HG02763 (cell line): ENCODE data around the gene LMTK2.

Experiments
- ATAC-seq: cut with Tn5 transposase; IDR thresholded peaks from one replicate; pipeline ENCODE4 v1.9.1; 2021; ENCODE audit warnings: mild to moderate bottlenecking, moderate library complexity; ENCODE audit not compliant: unreplicated experiment

The LMTK2 gene

GRCh38 chr7:98174334-98175259 is 67.9 kb downstream of the LMTK2 start:
- ATAC-seq: no peak

- ATAC-seq: no peak
Observed at GRCh38 chr7:98175260-98175940, 68.7 kb downstream of the LMTK2 start.

GRCh38 chr7:98177553-98177952 is 70.9 kb downstream of the LMTK2 start:
- no peak for ATAC-seq

DNA sequence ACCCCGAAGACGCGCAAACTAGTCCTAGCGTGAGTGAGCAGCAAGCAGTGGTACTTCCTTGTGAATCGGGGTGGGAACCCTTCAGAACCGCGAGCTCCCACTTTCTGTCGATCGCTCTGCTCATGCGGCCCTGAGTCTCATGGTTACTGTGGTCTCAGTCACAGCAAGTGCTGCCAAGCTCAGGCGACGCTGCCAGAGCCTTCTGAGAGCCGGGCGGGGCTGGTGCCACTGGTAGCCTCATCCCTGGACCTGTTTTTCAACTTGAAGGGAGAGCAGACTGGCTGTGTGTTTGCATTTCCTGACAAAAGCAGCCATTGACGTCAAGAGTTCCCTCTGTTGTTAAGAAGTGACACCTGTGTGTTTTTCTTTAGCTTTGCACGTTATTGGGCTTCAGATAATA is 71.7 kb downstream of the LMTK2 start:
- ATAC-seq: no peak

- ATAC-seq: no peak
Observed at GRCh38 chr7:98178762-98179490, 72.3 kb downstream of the LMTK2 start.

- no peak for ATAC-seq
Observed at GRCh38 chr7:98180751-98181150, 74.1 kb downstream of the LMTK2 start.

DNA sequence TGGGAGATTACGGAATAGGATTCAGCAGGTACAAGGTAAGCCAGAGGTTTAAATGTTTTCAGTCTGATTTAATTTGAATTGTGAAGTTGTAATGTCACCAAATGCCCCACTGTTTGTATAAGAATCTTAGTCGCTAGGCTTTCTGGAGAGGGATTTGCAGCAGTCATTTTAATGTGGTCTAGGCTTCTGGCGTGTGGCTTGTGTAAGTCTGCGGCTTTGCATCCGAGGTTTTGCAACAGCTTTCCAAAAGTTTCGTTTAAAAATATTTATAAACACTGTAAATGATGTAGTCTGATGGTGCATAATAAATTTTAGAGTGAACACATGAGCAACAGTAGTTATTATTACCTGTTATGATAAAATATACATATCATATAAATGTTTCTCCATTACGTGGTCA is 78.4 kb downstream of the LMTK2 start:
- no peak for ATAC-seq

GRCh38 chr7:98186452-98187137 is 79.9 kb downstream of the LMTK2 start:
- ATAC-seq: no peak

DNA sequence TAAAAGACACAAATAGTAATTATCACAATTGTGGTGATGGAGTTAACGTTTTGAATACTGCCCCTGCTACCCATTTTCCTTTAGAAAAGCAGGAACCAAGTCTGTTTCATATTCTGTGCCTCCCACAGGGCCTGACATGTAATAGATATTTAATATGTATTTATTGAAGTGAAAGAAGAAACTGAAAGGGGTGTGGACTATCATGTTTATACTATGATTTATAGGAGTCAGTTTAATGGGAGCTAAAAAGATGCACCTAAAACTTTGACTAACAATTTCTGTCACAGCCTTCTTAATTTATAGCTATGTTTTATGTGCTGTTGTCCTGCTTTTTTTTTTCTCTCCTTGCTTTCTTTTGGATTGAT is 80.5 kb downstream of the LMTK2 start:
- ATAC-seq: no peak

GRCh38 chr7:98189559-98189958 is 82.9 kb downstream of the LMTK2 start:
- no peak for ATAC-seq

- ATAC-seq: no peak
Observed at GRCh38 chr7:98191668-98192431, 85.2 kb downstream of the LMTK2 start.

- no peak for ATAC-seq
Observed at GRCh38 chr7:98192781-98193457, 86.3 kb downstream of the LMTK2 start.

GRCh38 chr7:98193474-98194180 is 87.0 kb downstream of the LMTK2 start:
- no peak for ATAC-seq

- no peak for ATAC-seq
Observed at GRCh38 chr7:98194186-98194585, 87.5 kb downstream of the LMTK2 start.

- ATAC-seq: no peak
Observed at GRCh38 chr7:98194672-98195457, 88.2 kb downstream of the LMTK2 start.

- ATAC-seq: no peak
Observed at GRCh38 chr7:98196706-98197605, 90.3 kb downstream of the LMTK2 start.

DNA sequence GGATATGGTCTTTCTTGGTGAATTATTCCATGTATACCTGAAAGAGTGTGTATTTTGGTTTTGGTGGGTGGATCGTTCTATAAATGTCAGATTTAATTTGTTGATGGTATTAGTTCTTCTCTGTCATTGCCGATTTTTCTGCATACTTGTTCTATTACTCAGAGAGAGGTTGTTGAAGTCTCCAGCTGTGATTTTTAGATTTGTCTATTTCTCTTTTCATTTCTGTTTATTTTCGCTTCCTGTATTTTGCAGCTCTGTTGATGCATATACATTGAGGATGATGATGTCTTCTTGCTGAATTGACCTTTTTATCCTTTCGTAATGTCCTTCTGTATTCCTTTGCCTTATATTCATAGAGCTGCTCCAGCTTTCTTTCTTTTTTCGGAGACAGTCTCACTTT is 92.5 kb downstream of the LMTK2 start:
- ATAC-seq: no peak
